Fibroblast of lung (primary cell): ENCODE data around the gene UGT1A7.

Experiments used
- EZH2 ChIP-seq: IDR thresholded peaks from 2 replicates; pipeline ENCODE4 v1.5.1; 2012; ENCODE audit warnings: low read length, control low read depth, mild to moderate bottlenecking; ENCODE audit errors: missing control alignments
- TF ChIP-seq, protein P1 (sequence below), 2 donors: IDR thresholded peaks in 1 of 2; conservative IDR thresholded peaks in 1 of 2; 1 replicate in 1 of 2; 2 replicates in 1 of 2; pipeline ENCODE4 v1.5.1; 2011 to 2012; ENCODE audit warnings: low read length in 2 of 2, control low read depth in 1 of 2, inconsistent platforms in 1 of 2, low read depth in 1 of 2, mild to moderate bottlenecking in 1 of 2

DNA sequence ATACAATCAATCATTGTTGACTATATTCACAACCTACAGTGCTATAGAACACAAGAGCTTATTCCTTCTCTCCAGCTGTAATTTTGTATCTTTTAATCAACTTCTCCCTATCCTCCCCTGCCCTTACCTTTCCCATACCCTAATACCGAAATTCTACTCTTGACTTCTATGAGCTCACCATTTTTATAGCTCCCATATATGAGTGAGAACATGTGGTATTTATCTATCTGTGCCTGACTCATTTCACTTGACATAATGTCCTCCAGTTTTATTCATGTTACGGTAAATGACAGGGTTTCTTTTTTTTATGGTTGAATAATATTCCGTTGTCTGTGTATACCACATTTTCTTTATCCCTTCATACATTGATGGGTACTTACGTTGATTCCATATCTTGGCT, 99.1 kb downstream of the UGT1A7 start:
- TF ChIP-seq, protein P1, sequence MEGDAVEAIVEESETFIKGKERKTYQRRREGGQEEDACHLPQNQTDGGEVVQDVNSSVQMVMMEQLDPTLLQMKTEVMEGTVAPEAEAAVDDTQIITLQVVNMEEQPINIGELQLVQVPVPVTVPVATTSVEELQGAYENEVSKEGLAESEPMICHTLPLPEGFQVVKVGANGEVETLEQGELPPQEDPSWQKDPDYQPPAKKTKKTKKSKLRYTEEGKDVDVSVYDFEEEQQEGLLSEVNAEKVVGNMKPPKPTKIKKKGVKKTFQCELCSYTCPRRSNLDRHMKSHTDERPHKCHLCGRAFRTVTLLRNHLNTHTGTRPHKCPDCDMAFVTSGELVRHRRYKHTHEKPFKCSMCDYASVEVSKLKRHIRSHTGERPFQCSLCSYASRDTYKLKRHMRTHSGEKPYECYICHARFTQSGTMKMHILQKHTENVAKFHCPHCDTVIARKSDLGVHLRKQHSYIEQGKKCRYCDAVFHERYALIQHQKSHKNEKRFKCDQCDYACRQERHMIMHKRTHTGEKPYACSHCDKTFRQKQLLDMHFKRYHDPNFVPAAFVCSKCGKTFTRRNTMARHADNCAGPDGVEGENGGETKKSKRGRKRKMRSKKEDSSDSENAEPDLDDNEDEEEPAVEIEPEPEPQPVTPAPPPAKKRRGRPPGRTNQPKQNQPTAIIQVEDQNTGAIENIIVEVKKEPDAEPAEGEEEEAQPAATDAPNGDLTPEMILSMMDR (conservative IDR thresholded peaks at IDR 0.05 in 1 of 2, IDR thresholded peaks at IDR 0.05 in 1 of 2; ENCODE audit: low read depth in 1 of 2, low read length in 2 of 2) = no peak
- TF ChIP-seq EZH2 = no peak
